Mammary epithelial cell (primary cell): Measurements from ENCODE around the gene VKORC1L1.

ENCODE experiments used
- CTCF ChIP-seq, 2 donors: IDR thresholded peaks in 1 of 2; conservative IDR thresholded peaks in 1 of 2; 2 replicates each; pipeline ENCODE4 v1.5.1; 2011 to 2012; ENCODE audit warnings: inconsistent platforms in 2 of 2, low read length in 2 of 2, mild to moderate bottlenecking in 2 of 2, control low read depth in 1 of 2, low read depth in 1 of 2; ENCODE audit not compliant: insufficient read depth in 1 of 2; ENCODE audit errors: extremely low read depth in 1 of 2
- EZH2 ChIP-seq: IDR thresholded peaks from 2 replicates; pipeline ENCODE4 v1.6.1; 2012; ENCODE audit warnings: low read length, inconsistent platforms, borderline replicate concordance

- TF ChIP-seq CTCF (conservative IDR thresholded peaks at IDR 0.05 in 1 of 2, IDR thresholded peaks at IDR 0.05 in 1 of 2; ENCODE audit: extremely low read depth in 1 of 2, insufficient read depth in 1 of 2, low read depth in 1 of 2, low read length in 2 of 2) (no peak), EZH2 (no peak)
Measured at GRCh38 chr7:65955718-65956117, 82.8 kb downstream of the VKORC1L1 start.
